CD4-positive, alpha-beta T cell treated with Interferon alpha-2 for 1 hour (primary cell): ENCODE measurements around the gene IFIT5.
"Not testable (repeated sequence)": the region's sequence is repeated elsewhere in the genome, so short reads cannot be mapped to it uniquely, and the experiment has no call there.

ENCODE experiments used
- DNase-seq, 2 donors: peaks; one replicate each; pipeline ENCODE4 v3.0.0-alpha.2; 2020 to 2022

Gene IFIT5

GRCh38 chr10:89395141-89395540, 19.2 kb upstream of the IFIT5 start:
- no peak for DNase-seq

DNA sequence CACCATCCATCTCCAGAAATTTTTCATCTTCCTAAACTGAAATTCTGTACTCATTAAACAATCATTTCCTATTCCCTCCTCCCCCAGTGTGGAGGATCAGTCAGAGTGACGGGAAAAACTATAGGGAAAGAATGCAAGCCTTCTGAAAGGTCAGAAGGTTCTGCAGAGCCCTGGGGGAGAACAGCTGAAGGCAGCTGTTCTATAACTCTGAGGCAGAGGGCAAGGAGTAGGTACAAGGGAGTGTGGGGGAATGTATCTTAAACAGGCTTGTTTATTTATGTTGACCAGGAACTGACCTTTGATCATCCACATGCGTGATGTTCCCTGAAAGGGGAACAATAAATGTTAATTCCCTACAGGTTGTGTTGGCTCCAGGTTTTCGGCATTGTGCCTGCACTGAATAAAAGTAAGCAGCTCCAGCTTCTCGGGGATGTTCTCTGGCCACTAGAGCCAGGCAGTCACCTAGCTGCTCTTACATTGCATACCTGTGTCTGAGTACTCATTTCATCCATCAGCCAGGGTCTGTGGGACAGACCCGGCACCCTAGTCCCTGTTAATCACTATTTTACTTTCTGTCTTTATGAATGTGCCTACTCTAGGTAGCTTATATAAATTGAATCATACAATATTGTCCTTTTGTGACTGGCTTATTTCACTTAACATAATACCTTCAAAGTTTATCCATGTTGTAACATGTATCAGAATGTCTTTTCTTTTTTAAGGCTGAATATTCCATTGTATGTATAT, 16.2 kb upstream of the IFIT5 start:
- DNase-seq, result no peak

- no peak for DNase-seq
These were observed 14.4 kb upstream of the IFIT5 start for GRCh38 chr10:89399956-89400355.

DNA sequence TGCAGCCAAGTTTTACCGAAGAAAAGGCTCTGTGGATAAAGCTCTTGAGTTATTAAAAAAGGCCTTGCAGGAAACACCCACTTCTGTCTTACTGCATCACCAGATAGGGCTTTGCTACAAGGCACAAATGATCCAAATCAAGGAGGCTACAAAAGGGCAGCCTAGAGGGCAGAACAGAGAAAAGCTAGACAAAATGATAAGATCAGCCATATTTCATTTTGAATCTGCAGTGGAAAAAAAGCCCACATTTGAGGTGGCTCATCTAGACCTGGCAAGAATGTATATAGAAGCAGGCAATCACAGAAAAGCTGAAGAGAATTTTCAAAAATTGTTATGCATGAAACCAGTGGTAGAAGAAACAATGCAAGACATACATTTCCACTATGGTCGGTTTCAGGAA, 11.3 kb upstream of the IFIT5 start:
- DNase-seq, result no peak

GRCh38 chr10:89404104-89405047, 10.0 kb upstream of the IFIT5 start:
- DNase-seq, result no peak

DNA sequence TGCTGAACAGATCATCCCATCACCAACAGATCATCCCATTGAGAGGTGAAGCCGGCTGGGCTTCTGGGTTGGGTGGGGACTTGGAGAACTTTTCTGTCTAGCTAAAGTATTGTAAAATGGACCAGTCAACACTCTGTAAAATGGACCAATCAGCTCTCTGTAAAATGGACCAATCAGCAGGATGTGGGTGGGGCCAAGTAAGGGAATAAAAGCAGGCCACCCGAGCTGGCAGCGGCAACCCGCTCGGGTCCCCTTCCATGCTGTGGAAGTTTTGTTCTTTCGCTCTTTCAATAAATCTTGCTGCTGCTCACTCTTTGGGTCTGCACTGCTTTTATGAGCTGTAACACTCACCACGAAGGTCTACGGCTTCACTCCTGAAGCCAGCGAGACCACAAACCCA, 8.2 kb upstream of the IFIT5 start:
- not testable (repeated sequence) for DNase-seq

GRCh38 chr10:89407792-89408191, 6.6 kb upstream of the IFIT5 start:
- not testable (repeated sequence) for DNase-seq

- not testable (repeated sequence) for DNase-seq
These were observed 5.1 kb upstream of the IFIT5 start for GRCh38 chr10:89409282-89409681.

- not testable (repeated sequence) for DNase-seq
These were observed 3.8 kb upstream of the IFIT5 start for GRCh38 chr10:89410551-89410950.

- not testable (repeated sequence) for DNase-seq
These were observed 3.2 kb upstream of the IFIT5 start for GRCh38 chr10:89411135-89411534.

GRCh38 chr10:89412276-89412675, 2.1 kb upstream of the IFIT5 start:
- DNase-seq, result peak; percentile 68 to 74

DNA sequence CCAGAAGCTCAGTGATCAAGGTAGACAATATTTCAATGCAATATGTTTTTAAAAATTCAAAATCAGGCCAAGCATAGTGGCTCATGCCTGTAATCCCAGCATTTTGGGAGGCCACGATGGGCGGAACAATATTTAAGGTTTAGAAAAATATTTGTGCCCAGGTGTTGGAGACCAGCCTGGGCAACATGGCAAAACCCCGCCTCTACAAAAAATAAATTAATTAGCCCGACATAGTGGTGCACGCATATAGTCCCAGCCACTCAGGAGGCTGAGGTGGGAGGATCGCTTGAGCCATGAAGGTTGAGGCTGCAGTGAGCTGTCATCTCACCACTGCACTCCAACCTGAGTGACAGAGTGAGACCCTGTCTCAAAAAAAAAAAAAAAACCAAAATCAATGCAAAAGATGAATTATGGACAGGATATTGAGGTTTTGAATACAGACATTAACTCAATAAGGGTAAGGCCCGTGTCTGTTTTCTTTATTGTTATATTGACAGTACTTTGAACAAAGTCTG, 913 bp upstream of the IFIT5 start:
- DNase-seq, result peak in 1 of 2 donors; percentile 44

DNA sequence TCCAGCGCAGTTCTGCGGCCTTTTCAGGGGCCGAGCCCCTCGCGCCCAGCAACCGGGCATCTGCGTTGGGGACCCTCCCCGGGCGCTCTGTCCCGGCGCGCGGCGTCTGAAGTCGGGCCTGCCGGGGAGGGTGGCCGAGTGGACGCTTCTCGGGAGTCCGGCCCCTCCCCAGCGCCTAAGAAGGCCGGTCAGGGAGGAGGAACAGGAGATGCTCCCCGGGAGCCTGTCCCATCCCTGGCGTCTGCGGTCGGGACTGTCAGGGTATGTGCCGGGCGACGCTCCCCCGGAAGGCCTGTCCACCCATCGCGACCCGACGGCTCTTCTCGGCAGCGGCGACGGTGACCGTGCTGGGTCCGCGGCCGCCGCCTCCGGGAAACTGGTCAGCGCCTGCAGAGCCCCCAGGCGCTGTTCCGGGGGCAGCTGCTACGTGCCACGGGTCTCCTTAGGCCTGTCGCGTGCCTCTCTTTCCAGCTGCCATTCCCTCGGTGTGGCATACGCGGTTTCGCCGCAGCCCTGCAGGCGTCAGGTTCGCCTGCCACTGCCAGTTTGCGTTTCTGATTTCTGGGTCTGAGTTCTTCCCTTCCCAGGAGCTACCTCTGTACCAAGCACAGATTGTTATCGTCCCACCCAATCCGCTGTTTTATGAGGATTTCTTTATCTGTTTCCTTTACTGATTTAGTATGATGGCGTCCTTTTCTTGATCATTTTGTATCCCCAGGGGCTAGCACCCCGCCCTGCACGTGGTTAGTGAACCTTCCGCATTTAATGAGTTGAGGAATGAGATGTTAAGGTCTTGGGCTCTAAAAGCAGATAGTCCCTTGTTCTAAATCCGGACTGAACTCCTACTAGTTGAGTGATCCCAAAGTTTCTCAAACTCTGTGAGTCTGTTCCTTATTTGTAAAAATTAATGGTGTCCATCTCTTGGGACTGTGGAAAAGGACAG, 782 bp downstream of the IFIT5 start:
- DNase-seq, result peak; percentile 68 to 80

DNA sequence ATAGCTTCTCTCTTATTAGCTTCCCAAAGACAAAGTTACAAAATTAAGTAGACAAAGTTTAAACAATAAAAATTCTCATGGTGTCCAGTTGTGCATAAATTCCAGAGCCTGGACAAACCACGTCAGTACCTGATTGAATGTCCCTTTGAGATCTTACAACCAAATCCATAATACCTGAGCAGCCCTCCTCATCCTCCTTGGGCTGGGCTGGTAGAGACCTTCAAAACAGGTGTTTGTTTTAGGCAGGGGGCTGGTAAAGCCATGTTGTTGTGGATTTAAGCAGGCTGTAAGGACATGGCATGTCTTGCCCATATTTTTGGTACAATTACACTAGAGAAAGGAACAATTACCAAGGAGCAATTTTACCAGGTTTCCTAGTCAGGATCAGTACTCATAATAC, 2.1 kb downstream of the IFIT5 start:
- DNase-seq, result no peak

DNA sequence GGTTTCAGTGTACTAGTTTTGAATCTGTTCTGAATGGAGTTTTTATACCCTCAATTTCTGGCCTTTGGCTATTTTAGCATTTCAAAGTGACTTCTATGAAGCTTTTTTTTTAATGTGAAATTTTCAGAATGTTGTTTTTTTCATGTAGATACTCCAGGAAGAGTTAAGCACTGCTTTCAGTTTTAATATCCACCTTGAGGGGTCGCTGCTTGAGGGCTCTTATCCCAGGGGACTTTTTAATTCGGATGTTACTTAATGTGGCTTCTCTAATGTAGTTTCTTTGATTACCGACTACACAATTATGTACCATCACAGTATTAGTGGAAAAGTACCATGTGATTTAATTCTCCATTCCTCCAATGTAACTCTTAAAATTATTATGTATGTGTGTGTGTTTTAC, 5.2 kb downstream of the IFIT5 start:
- peak; percentile 31 to 65 for DNase-seq

GRCh38 chr10:89421018-89421476, 6.7 kb downstream of the IFIT5 start:
- DNase-seq, result no peak

- no peak for DNase-seq
These were observed 10.6 kb downstream of the IFIT5 start for GRCh38 chr10:89425000-89425399.

- peak in 1 of 2 donors; percentile 49 for DNase-seq
These were observed 12.0 kb downstream of the IFIT5 start for GRCh38 chr10:89426230-89426868.

- no peak for DNase-seq
These were observed 13.3 kb downstream of the IFIT5 start for GRCh38 chr10:89427629-89428028.

GRCh38 chr10:89428877-89429276, 14.5 kb downstream of the IFIT5 start:
- no peak for DNase-seq

GRCh38 chr10:89431977-89432376, 17.6 kb downstream of the IFIT5 start:
- no peak for DNase-seq

DNA sequence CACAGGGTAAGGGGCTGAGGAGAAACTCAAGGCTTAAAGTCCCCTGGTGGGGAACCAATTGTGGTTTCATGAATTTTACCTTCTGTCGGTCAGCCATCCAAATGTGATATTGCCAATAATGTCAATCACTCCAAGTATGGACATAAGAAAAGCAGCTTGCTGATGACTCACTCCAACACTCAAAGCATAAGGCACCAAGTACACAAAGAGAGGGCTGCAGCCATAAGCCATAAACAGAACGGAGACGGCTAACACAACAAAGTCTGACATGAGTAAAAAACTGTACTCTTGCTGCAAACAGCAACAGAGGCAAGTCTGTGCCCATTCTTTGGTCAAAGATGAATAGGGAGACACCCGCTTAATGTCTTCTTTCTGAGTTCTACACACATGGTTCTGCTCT, 24.2 kb downstream of the IFIT5 start:
- no peak for DNase-seq
